HG03520 (cell line): ENCODE results near the gene GMFB.

Source experiments
- ATAC-seq: cut with Tn5 transposase; IDR thresholded peaks from one replicate; pipeline ENCODE4 v1.9.1; 2021; ENCODE audit warnings: mild to moderate bottlenecking, moderate library complexity; ENCODE audit not compliant: unreplicated experiment

The GMFB gene

DNA sequence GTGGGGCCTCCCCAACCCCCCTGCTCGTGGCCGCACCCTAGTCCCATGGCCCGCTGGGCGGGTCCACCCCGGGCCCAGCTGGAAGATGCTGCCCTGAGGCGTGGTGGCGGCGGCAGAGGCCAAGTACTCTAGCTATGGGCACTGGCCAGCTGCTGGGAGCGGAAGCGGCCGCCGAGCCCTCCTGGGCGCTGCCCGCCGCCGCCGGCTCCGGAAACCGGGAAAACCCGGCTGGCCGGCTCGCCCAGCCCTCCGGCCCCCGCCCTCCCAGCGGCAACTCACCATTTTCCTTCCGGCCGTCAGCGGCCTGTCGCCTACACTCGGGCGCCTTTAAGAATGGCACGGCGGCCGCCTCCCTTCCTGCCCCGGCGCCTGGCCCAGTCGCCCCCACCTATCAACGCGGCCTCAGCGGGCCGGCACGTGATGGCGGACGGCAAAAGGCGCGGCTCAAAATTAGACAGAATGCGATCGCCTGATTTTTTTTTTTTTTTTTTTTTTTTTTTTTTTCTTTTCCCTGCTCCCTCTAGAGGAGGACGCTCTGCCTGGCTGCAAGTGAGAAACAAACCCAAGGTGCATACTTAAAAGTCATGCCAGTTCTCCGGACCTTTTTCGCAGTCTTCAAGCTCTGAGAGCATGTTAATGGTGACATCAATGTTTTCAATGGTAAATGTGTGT is at the start of gene GMFB:
Gene GMFB (minus strand): TSS at position 335 of the 672 bp plus-strand sequence. CDS start 53 bp downstream, at position 282.
- ATAC-seq = peak; percentile 80

DNA sequence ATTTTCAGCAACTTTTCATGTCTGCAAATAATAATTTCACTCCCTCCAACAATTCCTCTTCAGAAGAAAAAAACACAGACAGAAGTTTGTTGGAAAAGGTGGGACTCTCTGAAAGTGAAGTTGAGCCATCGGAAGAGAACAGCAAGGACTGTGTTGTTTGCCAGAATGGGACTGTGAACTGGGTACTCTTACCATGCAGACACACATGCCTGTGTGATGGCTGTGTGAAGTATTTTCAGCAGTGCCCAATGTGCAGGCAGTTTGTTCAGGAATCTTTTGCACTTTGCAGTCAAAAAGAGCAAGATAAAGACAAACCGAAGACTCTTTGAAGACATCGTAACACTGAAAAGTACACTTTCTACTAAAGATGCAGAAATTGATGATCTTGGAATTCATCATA is 49.3 kb upstream of the GMFB start:
- no peak for ATAC-seq

DNA sequence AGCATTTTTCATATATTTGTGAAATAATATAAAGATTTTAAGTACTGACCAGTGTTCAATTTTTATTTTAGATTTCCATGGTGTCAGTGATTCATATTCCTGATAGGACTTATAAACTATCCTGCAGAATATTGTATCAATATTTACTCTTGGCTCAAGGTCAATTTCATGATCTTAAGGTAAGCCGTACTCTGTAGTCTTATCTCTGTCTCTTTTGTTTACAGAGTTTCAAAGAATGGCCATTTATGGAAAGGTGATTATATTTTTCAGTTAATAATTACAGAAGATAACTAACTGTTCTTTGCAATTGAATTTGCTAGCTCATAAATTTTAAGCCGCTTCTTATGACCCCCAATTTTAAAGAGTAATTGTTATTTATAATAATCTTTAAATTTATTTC is 48.9 kb upstream of the GMFB start:
- no peak for ATAC-seq

DNA sequence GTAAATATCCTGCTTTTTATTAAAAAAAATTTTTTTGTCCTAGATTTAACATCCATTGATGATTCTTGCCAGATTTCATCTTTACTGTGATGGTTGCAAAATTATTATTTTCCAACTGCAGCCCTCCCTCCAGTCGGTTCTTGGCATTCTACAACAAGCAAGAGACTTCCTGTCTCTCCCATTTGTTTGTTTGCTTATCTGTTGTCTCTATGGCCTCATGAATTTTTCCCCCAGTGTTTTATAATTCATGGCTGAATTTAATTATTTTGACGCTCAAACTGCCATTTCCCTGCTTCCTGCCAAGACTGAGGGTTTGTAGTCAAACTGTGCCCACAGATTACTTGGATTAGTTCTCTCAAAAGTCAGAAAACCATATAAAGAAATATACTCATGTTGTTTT is 46.9 kb upstream of the GMFB start:
- no peak for ATAC-seq

DNA sequence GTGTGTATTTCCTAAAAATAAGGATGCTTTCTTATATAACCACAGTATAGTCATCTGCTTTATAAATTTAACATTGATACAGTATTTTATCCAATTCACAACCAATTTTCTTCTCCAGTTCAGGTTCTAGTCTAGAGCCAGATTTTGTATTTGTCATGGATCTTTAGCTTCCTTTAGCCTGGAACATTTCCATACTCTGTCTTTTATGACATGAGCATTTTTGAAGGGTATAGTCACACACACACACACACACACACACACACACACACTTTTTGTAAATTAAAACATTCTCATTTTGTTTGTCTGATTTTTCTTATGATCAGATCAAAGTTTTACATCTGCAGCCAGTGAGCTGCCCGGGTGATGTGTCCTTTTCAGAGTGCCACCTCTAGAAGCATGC is 46.3 kb upstream of the GMFB start:
- ATAC-seq = no peak

DNA sequence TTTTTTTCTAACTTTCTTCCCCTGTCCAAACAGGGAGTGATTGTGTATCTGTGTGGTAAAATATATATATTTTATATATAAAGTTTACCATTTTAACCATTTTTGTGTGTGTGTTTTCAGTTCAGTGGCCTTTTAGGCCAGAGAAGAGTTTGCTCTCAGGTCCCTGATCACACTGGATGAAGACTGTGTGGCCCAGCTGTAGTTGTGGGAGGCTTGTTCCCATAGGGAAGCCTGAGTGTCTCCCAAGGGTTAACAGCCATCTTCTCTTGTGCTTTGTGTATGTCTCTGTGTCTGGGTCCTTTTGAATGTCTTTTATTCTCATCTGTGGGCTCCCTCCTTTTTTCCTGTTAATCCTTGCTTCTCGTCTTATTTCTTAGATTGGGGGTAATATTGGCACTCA is 44.3 kb upstream of the GMFB start:
- peak; percentile 23 for ATAC-seq

DNA sequence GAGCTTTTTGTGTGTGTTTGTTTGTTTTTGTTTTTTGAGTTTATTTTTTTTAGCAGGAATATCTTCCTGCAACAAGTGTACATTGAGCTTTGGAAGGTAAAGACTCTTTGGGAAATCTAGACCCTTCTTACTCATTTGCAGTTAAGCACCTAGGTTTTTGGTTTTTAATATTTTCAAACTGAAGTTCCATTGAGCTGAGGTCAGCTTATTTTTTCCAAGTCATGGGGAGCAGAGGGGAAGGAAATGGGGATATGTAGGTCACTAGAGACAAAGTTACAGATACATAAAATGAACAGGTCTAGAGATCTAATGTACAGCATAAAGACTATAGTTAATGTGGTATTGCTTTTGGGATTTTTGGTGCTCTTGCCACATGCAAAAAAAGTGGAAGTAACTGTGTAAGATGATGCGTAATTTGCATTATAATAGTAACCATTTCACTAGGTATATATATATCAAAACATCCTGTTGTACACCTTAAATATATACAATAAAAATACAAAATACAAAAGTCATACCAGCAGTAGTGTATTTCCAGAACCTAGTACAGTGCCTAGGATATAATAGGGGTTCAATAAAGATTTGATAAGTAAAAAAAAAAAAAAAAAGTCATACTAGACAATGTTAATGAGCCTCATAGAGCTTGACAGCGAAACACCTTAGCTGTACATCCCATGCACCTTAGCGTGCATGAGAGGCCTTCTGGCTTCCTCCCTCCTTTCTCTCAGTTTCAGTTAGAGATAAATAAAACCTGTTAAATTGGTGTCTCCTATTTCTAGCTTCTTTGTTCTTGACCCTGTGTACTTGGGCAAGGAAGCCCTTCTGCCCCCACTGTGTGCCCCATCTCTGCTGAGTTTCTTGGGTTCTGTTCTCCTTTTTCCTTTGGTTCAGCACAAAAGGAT is 43.6 kb upstream of the GMFB start:
- peak; percentile 93 for ATAC-seq

DNA sequence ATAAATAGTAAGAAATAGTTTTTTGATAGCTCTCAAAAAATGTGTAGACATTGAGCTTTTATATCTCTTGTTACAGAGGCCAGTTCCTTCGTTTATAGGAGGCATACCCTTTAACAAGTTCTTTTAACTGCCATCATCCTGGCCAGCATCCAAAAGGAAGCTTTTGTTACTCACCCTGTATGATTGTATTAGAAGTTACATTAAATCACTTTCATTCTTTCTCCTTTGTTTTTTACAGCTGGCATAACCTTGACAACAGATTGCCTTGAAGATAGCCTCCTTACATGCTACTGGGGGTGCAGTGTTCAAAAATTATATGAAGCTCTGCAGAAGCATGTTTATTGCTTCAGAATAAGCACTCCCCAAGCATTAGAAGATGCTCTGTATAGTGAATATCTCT is 41.0 kb upstream of the GMFB start:
- ATAC-seq = no peak

DNA sequence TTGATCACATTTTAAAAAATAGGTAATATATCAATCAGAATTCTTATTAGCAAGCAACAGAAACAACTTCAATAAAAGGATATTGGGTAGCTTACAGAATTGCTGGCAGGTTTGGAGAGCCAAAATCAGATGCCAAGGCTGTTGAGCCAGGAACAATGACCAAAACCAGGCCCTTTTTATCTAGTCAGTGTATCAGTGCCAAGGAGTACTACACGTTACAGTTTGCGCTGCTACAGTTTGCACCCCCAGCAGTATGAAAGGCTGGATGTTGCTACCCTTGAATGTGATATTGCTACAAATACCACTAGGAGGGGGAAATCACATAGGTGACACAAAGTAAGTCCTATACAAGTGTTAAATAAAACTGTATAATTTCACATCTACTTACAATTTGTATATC is 40.2 kb upstream of the GMFB start:
- no peak for ATAC-seq

DNA sequence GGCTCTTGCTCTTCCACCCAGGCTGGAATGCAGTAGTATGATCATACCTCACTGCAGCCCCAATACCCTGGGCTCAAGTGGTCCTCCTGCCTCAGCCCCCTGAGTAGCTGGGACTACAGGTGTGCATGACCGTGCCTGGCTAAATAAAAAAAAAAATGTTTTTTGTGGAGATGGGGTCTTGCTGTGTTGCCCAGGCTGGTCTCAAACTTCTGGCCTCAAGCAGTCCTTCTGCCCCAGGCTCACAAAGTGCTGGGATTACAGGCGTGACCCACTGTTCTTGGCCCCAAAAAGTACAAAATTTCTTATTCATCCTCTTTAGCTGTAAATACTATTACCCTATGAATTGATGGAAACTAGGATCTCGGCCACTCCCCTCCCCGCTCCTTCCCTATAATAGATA is 35.6 kb upstream of the GMFB start:
- ATAC-seq = no peak

DNA sequence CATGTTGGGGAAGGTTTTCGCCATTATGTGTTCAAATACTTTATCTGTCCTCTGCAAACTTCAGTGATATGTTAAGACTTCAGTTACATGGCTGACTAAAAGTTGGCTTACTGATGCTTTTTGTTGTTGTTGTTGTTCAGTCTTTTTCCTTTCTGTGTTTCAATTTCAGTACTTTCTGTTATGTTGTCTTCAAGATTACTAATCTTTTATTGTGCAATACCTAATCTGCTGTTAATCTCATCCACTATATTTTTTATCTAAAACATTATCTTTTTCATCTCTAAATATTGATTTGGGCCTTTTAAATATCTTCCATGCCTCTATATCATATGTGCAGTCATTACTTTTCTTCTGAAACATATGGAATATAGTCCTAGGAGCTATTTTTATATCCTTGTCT is 27.9 kb upstream of the GMFB start:
- ATAC-seq = no peak

DNA sequence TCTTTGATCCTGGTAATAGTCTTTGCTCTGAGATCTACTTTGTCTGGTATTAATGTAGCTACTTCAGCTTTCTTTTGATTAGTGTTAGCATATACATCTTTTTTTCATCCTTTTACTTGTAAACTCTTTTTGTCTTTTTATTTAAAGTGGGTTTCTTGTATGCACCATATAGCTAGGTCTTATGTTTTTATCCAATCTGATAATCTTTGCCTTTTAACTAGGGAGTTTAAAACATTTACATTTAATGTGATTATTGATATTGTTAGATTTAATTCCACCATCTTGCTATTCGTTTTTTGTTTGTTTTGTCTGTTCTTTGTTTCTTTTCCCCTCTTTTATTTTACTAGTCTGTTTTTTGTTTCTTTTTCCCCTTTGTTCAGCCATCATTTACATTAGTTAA is 26.9 kb upstream of the GMFB start:
- no peak for ATAC-seq

DNA sequence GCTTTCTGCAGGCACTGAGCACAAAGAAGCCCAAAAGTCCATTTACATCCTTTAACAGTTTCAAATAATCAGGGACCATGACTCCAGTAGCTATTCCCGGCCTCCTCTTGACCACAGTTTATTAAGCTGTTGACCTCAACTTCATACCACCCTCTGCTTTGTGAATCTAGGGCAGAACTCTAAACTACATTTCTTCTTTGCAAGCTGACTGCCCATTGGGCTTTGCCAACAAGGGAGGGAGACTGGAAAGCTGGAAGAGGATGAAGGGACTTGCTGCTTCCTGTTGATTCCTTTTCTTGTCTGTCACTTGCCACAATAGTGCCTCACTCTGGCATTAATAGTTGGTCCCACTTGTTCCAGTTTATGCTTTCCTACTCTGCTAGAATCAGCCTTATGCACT is 23.6 kb upstream of the GMFB start:
- ATAC-seq = no peak

DNA sequence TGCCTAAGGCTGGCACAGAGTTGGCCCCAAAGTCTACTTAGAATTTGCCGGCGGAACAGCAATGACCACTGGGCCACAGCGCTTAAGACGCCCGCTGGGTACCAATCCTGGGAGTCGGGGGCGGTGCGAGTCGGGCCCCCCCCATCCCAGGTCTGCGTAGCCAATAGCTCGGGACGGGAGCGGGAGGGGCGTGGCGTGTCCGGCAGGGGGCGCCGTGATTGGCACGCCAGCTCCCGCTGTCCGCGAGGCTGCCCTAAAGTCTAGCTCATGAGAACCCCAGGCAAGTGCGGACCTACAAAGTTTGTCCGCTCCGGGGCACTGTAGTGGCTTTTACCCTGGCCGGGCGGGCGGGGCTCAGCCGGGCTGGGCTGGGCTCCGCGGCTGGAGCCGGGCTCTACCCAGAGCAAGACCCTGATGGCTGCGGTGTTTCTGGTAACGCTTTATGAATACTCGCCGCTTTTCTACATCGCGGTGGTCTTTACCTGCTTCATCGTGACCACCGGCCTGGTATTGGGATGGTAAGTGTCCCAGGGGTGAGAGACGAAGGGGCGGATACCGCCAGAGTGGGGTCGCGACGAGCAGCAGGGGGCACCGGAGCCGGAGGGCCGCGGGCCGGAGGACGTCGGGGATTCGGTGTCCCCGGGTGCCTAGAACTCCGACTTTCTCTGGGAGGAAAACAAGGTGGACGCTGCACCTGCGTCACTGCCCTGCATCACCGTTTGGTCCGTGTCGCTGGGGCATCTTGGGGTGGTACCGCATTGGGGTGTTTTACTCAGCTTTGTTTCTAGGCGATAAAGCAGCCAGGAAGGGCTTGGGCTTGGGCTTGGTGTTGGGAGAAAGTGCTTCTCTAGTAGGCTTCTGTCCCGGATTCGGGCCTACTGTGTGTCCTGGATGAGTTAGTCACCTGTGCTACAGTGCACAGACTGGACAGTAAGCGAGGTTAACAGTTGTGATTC is 21.0 kb upstream of the GMFB start, which contains the start of gene CGRRF1:
Gene CGRRF1 (plus strand): TSS at position 361 of the 956 bp plus-strand sequence. CDS start 54 bp downstream, at position 415.
- peak; percentile 89 for ATAC-seq

DNA sequence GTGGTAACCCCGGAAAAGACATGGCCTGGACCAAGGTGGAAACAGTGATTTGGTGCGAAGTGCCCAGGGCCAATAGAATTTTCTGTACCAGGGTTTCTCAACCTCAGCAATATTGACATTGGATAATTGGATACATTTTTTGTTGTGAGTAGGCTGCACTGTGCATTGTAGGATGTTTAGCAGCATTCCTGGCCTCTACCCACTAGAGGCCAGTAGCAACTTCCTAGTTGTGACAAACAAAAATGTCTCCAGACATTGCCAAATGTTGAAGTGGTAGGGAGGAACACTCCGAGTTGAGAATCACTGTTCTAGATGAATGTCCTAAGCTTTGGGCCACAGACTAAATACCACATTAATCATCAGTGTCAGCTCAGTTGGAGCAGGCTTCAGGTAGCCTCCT is 14.7 kb upstream of the GMFB start:
- ATAC-seq = no peak

DNA sequence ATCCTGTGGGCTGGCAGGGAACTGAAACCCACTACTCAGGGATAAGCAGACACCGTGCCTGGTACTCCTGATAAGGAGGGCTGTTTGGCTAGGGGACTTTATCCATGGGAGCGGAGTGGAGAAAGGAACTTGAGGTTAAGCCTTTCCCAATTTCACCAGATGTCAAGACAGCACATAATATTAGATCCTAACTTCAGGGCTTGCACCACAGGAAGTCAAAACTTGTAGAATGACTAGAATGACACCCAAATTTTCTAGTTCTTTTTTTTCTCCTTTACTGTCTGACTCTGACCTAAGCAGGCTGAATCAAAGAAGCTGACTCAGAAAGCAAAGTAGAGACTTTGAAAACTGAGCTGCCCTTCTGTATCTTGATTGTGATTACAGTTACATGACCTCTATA is 13.8 kb upstream of the GMFB start:
- no peak for ATAC-seq

DNA sequence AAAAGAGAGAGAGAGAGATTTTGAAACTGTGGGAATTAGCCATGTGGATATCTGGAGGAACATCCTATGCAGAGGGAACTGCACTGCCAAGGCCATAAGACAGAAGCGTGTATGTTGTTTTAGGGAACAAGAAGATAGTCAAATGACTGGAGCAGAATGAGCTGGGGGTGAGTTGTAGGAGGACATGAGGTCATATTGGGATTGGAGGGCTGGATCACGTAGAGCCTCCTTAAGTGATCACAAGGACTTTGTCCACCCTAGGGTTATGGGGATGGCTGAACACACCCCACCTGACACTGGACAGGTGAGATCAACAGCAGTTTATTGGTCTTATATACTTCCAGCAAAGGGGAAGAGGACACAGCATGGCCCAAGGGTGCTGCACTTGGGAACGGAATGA is 12.7 kb upstream of the GMFB start:
- no peak for ATAC-seq

DNA sequence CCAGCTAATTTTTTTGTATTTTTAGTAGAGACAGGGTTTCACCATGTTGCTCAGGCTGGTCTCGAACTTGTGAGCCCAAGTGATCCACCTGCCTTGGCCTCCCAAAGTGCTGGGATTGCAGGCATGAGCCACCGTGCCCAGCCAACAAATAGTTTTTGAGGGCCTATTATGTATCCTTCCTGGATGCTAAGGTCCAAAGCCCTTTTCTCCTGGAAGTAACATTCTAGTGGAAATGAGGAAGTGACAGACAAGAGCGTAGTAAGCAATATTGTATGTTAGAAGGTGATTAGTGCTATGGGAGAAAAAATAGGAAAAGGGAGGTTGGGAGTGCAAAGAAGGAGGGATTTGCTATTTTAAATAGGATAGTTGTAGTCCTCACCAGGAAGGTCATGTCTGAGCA is 12.0 kb upstream of the GMFB start:
- ATAC-seq = no peak

DNA sequence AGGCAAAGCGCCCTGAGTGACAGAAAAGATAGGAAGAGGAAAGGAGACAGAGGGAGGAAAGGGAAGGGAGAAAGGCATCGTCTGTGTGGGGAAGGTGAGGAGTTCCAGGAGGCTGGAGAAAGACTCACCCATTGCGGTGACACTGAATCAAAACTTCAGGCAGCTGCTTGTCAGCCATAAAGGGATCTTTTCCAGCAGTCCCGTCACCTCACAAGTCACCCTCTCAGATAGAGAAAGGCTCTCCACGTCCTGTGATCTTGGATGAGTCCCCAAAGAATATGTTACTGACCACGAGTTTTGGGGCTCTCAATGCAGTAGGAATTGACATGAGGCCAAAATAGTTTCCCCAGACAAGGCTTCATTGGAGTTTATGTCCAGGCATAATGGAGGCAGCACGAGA is 9.8 kb upstream of the GMFB start:
- no peak for ATAC-seq

DNA sequence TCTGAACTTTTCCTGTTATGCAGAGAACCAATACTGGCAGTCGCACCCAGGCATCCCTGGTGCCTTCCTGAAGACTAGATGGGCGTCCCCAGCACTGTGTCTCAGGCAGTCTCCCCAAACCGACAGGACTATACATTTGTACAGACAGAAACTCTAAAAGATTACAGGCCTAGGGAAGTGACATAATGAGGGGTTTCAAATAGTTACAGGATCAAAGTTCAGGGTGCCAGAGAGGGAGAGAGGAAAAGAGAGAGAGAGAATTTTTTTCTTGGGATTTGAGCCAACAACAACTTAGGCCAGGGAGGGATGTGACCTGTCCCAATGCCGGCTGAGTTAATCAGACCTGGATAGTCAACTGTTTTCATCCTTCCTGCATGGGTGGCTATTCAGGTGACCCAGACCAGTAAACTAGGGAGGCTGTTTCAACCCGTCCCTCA is 9.3 kb upstream of the GMFB start:
- no peak for ATAC-seq

DNA sequence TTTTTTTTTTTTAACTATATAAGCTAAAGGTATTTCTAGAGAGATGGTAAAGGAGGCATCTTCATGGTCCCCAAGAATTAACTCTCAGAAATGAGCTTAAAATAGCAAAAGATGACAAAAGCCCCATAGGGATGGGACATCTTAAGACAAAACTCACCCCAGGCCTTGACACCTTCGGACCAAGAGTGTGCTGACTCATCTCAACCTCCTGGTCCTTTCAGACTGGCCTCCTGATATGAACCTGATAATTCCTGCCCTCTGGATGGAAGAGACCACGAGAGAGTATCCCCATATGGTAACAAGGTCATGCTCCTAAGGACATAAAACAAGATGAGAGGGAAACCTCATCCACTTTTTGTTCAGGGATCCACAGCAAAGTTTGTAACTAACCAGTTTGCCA is 8.4 kb upstream of the GMFB start:
- ATAC-seq = no peak
